ENCODE data around the gene RGPD3. TPM values are rescaled to one million over a fixed set of nuclear protein-coding genes. Genes with fewer than 3 reads are reported as not detected.

RGPD3 gene
- total RNA-seq, 2 donors from 2014 or later, result 0.26 TPM; not detected in 1

Other genes with a start within 250 kb of the RGPD3 start
- gene CD8B2, start 19.0 kb upstream of the RGPD3 start, total RNA-seq, result not detected

Measured in body of pancreas (tissue), 2 donors.